Measurements from ENCODE around the gene ELK3.

The ELK3 gene

GRCh38 chr12:96192926-96193573 is 1.1 kb upstream of the ELK3 start:
- Histone ChIP-seq H3K4me3 (ENCODE audit: low read length) (no peak overlapping the region), H3K9me3 (ENCODE audit: control insufficient read depth, low read length) (no peaks in the 10 kb centered on the region), H3K27me3 (ENCODE audit: control insufficient read depth, insufficient read depth, low read length) (no peaks in the 10 kb centered on the region), H3K4me1 (ENCODE audit: control insufficient read depth, insufficient read depth, low read length) (no peaks in the 10 kb centered on the region), H3K9ac (ENCODE audit: low read length) (no peak overlapping the region), H3K36me3 (ENCODE audit: control insufficient read depth, insufficient read depth, low read length) (no peaks in the 10 kb centered on the region)

GRCh38 chr12:96194576-96194889 is 358 bp downstream of the ELK3 start:
- no peaks in the 10 kb centered on the region for H3K4me1 ChIP-seq (ENCODE audit: control insufficient read depth, insufficient read depth, low read length)
- no peaks in the 10 kb centered on the region for H3K36me3 ChIP-seq (ENCODE audit: control insufficient read depth, insufficient read depth, low read length)
- H3K27me3 ChIP-seq (ENCODE audit: control insufficient read depth, insufficient read depth, low read length) = no peaks in the 10 kb centered on the region
- H3K9me3 ChIP-seq (ENCODE audit: control insufficient read depth, low read length) = no peaks in the 10 kb centered on the region
- peak overlapping the region; percentile 82 for H3K9ac ChIP-seq (ENCODE audit: low read length)
- H3K4me3 ChIP-seq (ENCODE audit: low read length) = peak overlapping the region; percentile 47

- H3K9ac ChIP-seq (ENCODE audit: low read length) = peak overlapping the region; percentile 76
- H3K27me3 ChIP-seq (ENCODE audit: control insufficient read depth, insufficient read depth, low read length) = no peaks in the 10 kb centered on the region
- no peaks in the 10 kb centered on the region for H3K9me3 ChIP-seq (ENCODE audit: control insufficient read depth, low read length)
- no peaks in the 10 kb centered on the region for H3K36me3 ChIP-seq (ENCODE audit: control insufficient read depth, insufficient read depth, low read length)
- H3K4me3 ChIP-seq (ENCODE audit: low read length) = peak overlapping the region; percentile 77
- H3K4me1 ChIP-seq (ENCODE audit: control insufficient read depth, insufficient read depth, low read length) = no peaks in the 10 kb centered on the region
Measured at GRCh38 chr12:96194971-96195844, 1.0 kb downstream of the ELK3 start.

- H3K36me3 ChIP-seq (ENCODE audit: control insufficient read depth, insufficient read depth, low read length) = no peaks in the 10 kb centered on the region
- H3K4me3 ChIP-seq (ENCODE audit: low read length) = no peak overlapping the region
- H3K4me1 ChIP-seq (ENCODE audit: control insufficient read depth, insufficient read depth, low read length) = no peaks in the 10 kb centered on the region
- no peak overlapping the region for H3K9ac ChIP-seq (ENCODE audit: low read length)
- no peaks in the 10 kb centered on the region for H3K27me3 ChIP-seq (ENCODE audit: control insufficient read depth, insufficient read depth, low read length)
- no peaks in the 10 kb centered on the region for H3K9me3 ChIP-seq (ENCODE audit: control insufficient read depth, low read length)
Measured at GRCh38 chr12:96195845-96196451, 1.8 kb downstream of the ELK3 start.

- Histone ChIP-seq H3K4me3 (ENCODE audit: low read length) (no peak overlapping the region), H3K9ac (ENCODE audit: low read length) (no peak overlapping the region), H3K27me3 (ENCODE audit: control insufficient read depth, insufficient read depth, low read length) (no peaks in the 10 kb centered on the region), H3K9me3 (ENCODE audit: control insufficient read depth, low read length) (no peaks in the 10 kb centered on the region), H3K4me1 (ENCODE audit: control insufficient read depth, insufficient read depth, low read length) (no peaks in the 10 kb centered on the region), H3K36me3 (ENCODE audit: control insufficient read depth, insufficient read depth, low read length) (no peaks in the 10 kb centered on the region)
Measured at GRCh38 chr12:96196781-96197180, 2.6 kb downstream of the ELK3 start.

- no peaks in the 10 kb centered on the region for H3K4me1 ChIP-seq (ENCODE audit: control insufficient read depth, insufficient read depth, low read length)
- H3K36me3 ChIP-seq (ENCODE audit: control insufficient read depth, insufficient read depth, low read length) = no peaks in the 10 kb centered on the region
- H3K27me3 ChIP-seq (ENCODE audit: control insufficient read depth, insufficient read depth, low read length) = no peaks in the 10 kb centered on the region
- H3K9me3 ChIP-seq (ENCODE audit: control insufficient read depth, low read length) = no peaks in the 10 kb centered on the region
- no peak overlapping the region for H3K4me3 ChIP-seq (ENCODE audit: low read length)
- no peak overlapping the region for H3K9ac ChIP-seq (ENCODE audit: low read length)
Measured at GRCh38 chr12:96197503-96198272, 3.5 kb downstream of the ELK3 start.

- Histone ChIP-seq H3K4me3 (ENCODE audit: low read length) (no peak overlapping the region), H3K4me1 (ENCODE audit: control insufficient read depth, insufficient read depth, low read length) (no peaks in the 10 kb centered on the region), H3K9ac (ENCODE audit: low read length) (no peak overlapping the region)
Measured at GRCh38 chr12:96198965-96199364, 4.8 kb downstream of the ELK3 start.

GRCh38 chr12:96199464-96199863 is 5.3 kb downstream of the ELK3 start:
- no peaks in the 10 kb centered on the region for H3K9me3 ChIP-seq (ENCODE audit: control insufficient read depth, low read length)
- H3K27me3 ChIP-seq (ENCODE audit: control insufficient read depth, insufficient read depth, low read length) = no peaks in the 10 kb centered on the region
- no peak overlapping the region for H3K9ac ChIP-seq (ENCODE audit: low read length)
- H3K4me1 ChIP-seq (ENCODE audit: control insufficient read depth, insufficient read depth, low read length) = no peaks in the 10 kb centered on the region
- H3K4me3 ChIP-seq (ENCODE audit: low read length) = no peak overlapping the region
- H3K36me3 ChIP-seq (ENCODE audit: control insufficient read depth, insufficient read depth, low read length) = no peaks in the 10 kb centered on the region

More at GRCh38 chr12:96198965-96199364, 4.8 kb downstream of the ELK3 start:
- H3K9me3 ChIP-seq (ENCODE audit: control insufficient read depth, low read length) = no peaks in the 10 kb centered on the region
- H3K36me3 ChIP-seq (ENCODE audit: control insufficient read depth, insufficient read depth, low read length) = no peaks in the 10 kb centered on the region
- H3K27me3 ChIP-seq (ENCODE audit: control insufficient read depth, insufficient read depth, low read length) = no peaks in the 10 kb centered on the region

GRCh38 chr12:96201272-96202227 is 7.4 kb downstream of the ELK3 start:
- Histone ChIP-seq H3K9ac (ENCODE audit: low read length) (no peak overlapping the region), H3K4me3 (ENCODE audit: low read length) (no peak overlapping the region), H3K4me1 (ENCODE audit: control insufficient read depth, insufficient read depth, low read length) (no peaks in the 10 kb centered on the region), H3K36me3 (ENCODE audit: control insufficient read depth, insufficient read depth, low read length) (no peaks in the 10 kb centered on the region), H3K27me3 (ENCODE audit: control insufficient read depth, insufficient read depth, low read length) (no peaks in the 10 kb centered on the region), H3K9me3 (ENCODE audit: control insufficient read depth, low read length) (no peaks in the 10 kb centered on the region)

GRCh38 chr12:96204381-96204780 is 10.2 kb downstream of the ELK3 start:
- Histone ChIP-seq H3K36me3 (ENCODE audit: control insufficient read depth, insufficient read depth, low read length) (no peaks in the 10 kb centered on the region), H3K27me3 (ENCODE audit: control insufficient read depth, insufficient read depth, low read length) (no peaks in the 10 kb centered on the region), H3K4me1 (ENCODE audit: control insufficient read depth, insufficient read depth, low read length) (no peaks in the 10 kb centered on the region), H3K9ac (ENCODE audit: low read length) (no peak overlapping the region), H3K9me3 (ENCODE audit: control insufficient read depth, low read length) (no peaks in the 10 kb centered on the region), H3K4me3 (ENCODE audit: low read length) (no peak overlapping the region)

- Histone ChIP-seq H3K36me3 (ENCODE audit: control insufficient read depth, insufficient read depth, low read length) (no peaks in the 10 kb centered on the region), H3K9ac (ENCODE audit: low read length) (no peak overlapping the region), H3K4me1 (ENCODE audit: control insufficient read depth, insufficient read depth, low read length) (no peaks in the 10 kb centered on the region), H3K9me3 (ENCODE audit: control insufficient read depth, low read length) (no peaks in the 10 kb centered on the region), H3K4me3 (ENCODE audit: low read length) (no peak overlapping the region), H3K27me3 (ENCODE audit: control insufficient read depth, insufficient read depth, low read length) (no peaks in the 10 kb centered on the region)
Measured at GRCh38 chr12:96205908-96206307, 11.7 kb downstream of the ELK3 start.

Measured in mucosa of stomach (tissue), 1 donor.